ENCODE measurements around the gene KCNE4.
"Not testable (repeated sequence)": the region's sequence is repeated elsewhere in the genome, so short reads cannot be mapped to it uniquely, and the experiment has no call there.

KCNE4 gene

DNA sequence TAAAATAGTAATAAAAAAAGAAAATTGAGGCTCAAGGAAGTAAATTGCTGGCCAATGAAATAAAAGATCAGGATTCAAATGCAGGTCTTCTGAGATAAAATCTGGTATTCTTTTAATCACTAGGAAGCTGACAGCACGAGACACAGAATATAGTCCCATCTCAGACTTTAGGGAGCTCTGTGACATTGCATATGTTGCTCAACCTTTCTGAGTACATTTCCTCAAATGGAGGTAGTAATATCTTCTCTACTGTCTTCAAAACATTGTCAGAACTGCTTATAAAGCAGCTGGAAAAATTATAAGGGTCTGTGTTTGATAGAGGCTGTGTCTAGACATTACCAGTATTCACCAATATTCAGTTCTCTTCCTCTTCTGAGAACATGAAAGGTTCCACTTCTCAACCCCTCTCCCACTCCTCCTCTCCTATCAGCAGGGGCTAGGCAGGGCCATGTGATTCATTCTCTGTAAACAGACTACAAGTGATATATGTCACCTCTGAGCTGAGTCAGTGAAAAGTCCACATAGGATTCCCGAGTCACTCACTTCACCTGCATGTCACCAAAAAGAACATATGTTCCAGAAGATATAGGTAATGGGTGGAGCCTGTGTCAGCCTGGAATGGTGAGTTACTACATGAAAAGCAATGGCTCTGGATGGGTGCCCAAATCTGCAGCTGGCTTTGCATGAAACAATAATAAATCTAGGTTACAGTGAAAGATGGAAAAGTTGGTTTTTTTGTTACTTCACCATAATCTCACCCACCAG lies 7.1 kb downstream of the KCNE4 start:
- no peak for DNase-seq

GRCh38 chr2:223060201-223060825 lies 8.3 kb downstream of the KCNE4 start:
- no peak for DNase-seq

DNA sequence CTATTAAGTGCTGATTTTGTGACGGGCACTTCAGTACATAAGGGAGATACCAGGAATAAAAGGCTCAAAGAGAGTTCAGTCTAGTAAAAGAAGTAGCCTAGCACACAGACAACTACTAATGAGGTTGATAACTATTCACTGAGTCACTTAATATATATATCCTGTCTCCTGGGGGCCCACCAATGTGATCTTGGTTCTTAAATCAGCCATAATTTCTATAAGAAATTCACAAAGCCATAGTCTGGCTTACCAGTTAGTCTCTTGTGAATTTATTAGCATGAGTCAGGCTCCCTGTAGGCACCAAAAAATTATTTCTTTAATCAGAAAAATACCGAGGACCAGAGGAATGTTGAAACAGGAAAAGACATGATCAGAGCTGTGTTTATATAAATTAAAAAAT lies 10.4 kb downstream of the KCNE4 start:
- DNase-seq: no peak

- no peak for DNase-seq
Measured at GRCh38 chr2:223065107-223065506, 13.1 kb downstream of the KCNE4 start.

DNA sequence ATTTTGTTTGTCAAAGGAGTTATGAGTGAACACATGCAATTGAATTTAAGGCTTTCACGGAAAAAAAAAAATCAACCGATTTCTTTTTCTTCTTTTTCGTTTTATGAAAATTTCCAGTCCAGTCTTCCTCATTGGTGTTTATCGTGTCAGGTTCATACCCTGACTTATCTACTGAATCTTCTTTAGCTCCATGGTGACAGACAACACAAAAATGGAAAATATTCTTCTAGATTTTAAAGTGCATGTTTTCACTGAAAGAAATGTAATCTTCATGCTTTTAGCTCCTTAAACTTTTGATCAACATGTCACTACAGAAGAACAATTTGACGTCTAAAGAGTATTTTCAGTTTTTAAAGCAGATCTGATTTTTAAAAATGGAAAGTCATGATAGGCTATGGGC lies 14.7 kb downstream of the KCNE4 start:
- no peak for DNase-seq

GRCh38 chr2:223068071-223068470 lies 16.1 kb downstream of the KCNE4 start:
- DNase-seq: no peak

- no peak for DNase-seq
Measured at GRCh38 chr2:223069465-223069864, 17.5 kb downstream of the KCNE4 start.

DNA sequence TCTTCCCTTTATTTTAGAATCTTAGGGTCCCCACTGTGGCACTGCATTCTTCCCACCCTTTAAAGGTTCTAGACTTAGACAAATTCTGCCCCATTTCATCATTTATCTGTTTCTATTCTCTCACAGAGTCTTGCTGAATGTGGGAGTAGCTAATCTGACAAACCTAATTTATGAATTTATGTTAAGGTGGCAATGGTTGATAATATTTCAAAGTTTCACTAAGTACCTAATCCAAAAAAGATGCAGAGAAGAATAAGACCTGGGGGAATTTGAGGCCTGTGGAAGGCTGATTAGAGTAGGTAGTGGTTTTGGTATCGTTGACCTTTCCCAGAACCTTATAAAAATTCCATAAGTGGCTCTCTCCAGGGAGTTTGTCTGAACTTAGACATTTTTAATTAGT lies 18.0 kb downstream of the KCNE4 start:
- DNase-seq: no peak

DNA sequence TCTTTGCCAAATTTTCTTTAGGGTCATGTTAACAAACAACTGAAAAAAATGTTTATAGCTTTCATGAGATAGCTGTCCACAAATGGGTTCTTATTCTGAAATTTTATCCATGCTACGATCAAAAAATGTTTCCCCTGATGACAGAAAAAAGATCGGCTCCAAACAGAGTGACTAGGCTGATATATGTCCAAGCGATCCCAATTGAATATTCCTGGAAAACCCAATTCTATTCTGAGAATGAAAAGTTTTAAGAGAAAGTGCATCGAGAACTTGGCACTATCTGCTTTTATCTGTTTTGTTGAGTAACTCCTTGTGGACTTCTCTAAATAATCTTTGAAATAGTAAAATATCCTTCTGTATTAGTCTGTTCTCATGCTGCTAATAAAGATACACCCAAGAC lies 19.1 kb downstream of the KCNE4 start:
- DNase-seq: no peak

GRCh38 chr2:223072826-223073225 lies 20.8 kb downstream of the KCNE4 start:
- no peak for DNase-seq

GRCh38 chr2:223075301-223076270 lies 23.6 kb downstream of the KCNE4 start:
- DNase-seq: no peak

GRCh38 chr2:223076573-223076972 lies 24.6 kb downstream of the KCNE4 start:
- no peak for DNase-seq

DNA sequence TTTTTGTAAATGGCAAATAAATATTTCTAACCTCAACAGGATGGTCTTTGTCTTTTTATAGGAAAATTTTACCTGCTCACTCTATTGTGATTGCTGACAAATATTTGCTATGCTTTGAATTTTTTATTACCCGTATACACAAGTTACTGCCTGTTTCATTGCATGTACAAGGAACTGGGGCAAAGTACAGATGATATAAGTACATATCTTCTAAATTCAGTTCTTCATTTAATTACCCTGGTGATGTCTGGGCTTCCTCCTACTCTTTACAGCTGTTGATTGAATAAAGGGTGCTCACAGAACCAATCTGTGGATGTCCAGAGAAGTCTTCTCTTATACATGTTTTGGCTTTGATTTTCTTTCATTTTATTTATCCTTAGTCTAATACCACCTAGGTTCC lies 26.5 kb downstream of the KCNE4 start:
- DNase-seq: no peak

DNA sequence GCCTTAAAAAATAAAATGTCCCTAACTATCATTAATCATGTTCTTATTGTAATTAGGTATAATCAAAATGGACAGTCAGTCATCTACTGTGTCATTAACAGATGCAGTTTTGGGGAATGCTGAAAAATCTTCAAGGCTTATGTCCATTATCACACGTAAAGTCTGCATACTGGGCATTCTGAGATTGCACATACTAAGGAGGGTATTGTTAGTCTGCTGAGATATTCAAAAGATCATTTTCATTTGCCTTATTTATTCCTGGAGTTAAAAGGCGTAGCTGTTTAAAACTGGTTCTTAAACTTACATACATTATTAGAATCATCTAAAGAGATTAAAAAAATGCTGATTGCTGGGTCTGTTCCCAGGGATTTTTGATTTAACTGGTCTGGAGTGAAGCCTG lies 27.4 kb downstream of the KCNE4 start:
- DNase-seq: no peak

- DNase-seq: no peak
Measured at GRCh38 chr2:223079925-223080324, 27.9 kb downstream of the KCNE4 start.

GRCh38 chr2:223080790-223081360 lies 28.9 kb downstream of the KCNE4 start:
- DNase-seq: not testable (repeated sequence)

DNA sequence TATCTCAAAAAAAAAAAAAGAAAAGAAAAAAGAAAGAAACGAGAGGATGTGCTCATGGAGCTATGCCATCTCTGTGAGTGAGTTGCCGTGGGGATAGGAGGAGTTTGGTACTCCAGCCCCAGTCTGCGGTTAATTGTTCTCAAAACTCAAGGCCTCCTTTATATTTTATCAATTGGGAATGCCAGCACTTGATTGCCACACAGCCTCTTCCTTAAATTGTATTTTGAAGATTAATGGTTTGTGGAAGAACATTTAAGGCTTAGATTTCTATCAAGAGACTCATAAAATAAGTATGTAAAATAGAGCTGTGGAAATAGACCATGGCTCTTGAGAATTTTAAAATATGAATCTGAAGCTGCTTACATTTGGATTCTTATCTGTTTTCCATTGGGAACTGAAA lies 29.8 kb downstream of the KCNE4 start:
- DNase-seq: no peak

DNA sequence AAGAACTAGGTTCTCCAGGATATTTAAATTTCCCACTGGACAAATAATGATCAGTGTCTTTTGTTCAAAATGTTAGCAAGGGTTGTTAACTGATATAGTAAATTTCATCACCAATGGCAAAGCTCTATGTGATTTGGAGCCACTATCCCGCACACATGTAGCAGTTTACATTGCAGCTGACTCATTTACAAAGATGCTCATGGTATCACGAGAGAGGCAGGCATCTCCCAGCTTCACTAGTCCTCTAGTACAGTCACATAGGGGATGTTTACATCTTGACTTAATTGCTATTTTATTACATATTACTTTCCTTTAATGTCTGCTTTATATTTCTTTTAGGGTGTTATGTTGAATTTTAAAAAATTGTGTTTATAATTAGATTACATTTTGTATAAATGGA lies 30.7 kb downstream of the KCNE4 start:
- no peak for DNase-seq

- no peak for DNase-seq
Measured at GRCh38 chr2:223083402-223084070, 31.5 kb downstream of the KCNE4 start.

- DNase-seq: no peak
Measured at GRCh38 chr2:223084873-223085272, 32.9 kb downstream of the KCNE4 start.

DNA sequence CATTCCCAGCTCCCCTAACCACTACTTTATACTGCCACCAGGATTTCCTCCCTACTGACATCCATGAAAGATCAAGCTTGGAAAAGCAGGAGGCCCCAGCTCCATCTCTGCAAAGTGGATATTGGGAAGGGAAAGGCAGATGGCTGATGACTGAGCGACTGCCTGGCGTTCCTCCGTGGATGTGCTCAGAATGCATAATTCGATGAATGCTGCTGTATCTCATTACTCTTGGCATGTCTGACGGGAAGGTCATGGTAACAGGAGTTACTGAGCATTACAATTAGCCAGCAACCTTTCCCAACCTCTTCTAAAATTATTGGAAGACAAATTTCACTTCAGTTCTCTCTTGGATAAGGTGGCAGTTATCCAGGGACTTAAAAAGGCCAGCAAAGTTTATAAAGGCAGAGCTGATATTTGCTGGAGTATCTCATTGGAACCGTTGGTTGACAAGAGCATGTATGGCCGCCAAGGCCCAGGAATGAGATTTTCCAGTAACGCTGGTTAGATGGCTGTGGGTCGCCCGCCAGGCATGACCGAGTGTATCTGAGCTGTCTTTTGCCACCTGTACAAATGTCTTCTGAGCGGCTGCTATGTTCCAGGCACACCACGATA lies 34.5 kb downstream of the KCNE4 start:
- DNase-seq: no peak

DNA sequence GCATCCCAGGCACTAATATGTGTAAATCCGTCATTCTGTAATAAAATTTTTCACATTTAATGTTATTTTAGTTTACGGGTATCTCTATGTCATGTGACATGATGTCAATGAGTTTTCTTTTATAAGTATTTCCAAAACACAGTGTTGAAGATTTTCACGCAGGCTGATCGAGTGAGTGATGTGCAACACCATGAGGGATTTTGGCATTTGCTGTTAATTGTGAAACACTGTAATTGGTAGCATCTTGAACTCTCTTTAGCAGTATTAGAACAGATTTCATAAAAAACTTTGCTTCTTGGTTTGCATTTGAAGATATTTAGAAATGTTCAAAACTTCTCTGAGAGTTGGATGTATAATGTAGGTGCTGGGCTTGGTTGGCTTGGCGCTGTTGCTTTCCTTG lies 35.5 kb downstream of the KCNE4 start:
- DNase-seq: no peak
